GM10266 (cell line): ENCODE results near the gene CHN2.

Source experiments
- DNase-seq: peaks from one replicate; pipeline ENCODE4 v3.0.0; 2012; ENCODE audit errors: extremely low spot score
- CTCF ChIP-seq: IDR thresholded peaks from 2 replicates; pipeline ENCODE4 v1.5.1; 2012; ENCODE audit warnings: mild to moderate bottlenecking, low read depth; ENCODE audit not compliant: control insufficient read depth, insufficient read depth; ENCODE audit errors: missing control alignments

Gene CHN2

GRCh38 chr7:29265208-29265923, 70.8 kb downstream of the CHN2 start:
- DNase-seq = no peak
- TF ChIP-seq CTCF = no peak

DNA sequence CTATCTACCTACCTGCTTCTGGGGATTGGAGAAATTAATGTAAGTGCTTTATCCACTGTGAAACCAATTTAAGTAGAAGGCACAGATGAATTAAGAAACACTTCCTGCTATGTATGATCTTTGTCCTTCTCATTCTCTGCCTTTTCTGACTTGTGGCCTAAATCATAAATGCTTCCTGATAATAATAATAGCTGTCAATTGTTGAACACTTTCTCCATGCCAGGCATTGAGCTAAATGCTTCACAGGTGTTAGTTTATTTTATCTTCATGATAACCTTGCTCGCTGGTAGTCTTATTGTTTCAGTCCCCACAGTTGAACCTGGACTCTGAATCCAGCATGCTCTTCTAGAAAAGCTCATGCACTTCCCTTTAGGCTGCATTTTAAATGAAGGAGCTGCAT, 75.4 kb downstream of the CHN2 start:
- no peak for DNase-seq
- no peak for TF ChIP-seq CTCF

GRCh38 chr7:29270594-29271318, 76.2 kb downstream of the CHN2 start:
- TF ChIP-seq CTCF = no peak
- DNase-seq = no peak

DNA sequence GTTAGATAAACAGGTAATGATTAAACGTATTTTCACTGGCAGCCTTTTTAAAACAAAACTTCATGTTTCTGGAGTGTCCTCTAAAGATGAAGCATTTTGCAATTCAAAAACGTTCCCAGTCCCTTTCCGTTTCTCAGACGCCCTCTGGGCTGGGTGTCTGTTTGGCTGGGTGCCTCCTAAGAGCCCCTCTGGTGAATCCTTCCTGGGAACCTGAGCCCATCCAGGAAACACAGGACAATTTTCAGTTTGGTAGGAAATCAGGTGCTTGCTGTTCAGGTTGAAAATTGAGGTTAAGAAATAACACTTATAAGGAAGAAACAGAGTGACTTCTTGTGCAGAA, 76.7 kb downstream of the CHN2 start:
- DNase-seq = no peak
- no peak for TF ChIP-seq CTCF

- DNase-seq = no peak
- TF ChIP-seq CTCF = no peak
Observed at GRCh38 chr7:29272057-29272456, 77.5 kb downstream of the CHN2 start.

DNA sequence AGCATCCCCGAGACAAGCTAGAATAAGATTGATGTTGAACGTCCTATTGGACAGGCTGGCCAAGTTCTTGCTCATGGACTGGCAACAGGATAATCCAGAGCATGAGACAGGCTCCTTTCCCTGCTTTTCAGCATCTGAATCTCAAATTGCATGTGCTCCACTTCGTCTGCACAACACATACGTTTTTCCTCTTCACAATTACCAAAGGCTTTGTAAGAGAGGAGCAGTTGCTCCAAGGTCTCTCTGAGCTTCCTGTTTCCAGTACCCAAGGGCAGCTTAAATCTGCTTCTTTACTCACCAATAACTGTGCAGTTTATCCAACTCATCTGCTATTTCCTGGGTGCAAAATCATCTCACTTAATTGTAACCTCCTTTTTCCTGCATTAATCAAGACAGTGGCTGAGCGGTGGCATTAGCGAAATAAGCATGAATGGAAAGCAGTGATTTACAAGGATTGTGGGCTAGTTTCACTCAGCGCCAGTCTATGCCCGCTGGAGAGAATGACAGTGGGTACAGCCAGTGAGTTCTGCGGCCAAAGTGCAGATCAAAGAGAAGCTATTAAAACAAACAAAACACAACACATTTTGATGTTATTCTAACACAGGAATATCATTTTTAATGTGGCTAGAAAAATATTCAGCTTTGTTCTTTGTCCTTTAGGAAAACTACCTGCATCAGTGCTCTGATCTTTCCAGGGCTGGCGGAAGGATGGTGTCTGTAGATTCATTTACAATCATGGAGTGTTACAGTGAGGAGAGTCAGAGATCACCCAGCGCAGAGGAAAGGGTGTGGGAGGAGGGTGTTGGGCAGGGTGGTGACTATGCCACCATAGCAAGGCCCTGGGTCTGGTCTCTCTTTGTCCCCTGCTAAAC, 79.8 kb downstream of the CHN2 start:
- DNase-seq = no peak
- no peak for TF ChIP-seq CTCF

DNA sequence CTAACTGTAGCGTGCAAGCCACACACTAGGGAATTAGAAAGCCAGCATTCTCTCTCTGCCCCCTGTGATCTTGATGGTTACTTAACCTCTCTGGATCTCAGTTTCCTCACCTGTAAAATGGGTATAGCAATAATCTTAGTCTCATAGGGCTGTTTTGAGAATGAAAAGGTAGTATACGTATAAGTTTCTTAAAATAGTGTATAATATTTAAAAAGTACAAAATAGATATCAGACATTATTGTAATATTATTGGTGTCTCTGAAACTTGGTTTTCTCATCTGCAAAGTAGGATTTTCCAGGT, 80.4 kb downstream of the CHN2 start:
- DNase-seq = no peak
- no peak for TF ChIP-seq CTCF
